NCI-H82 treated with DMSO at 0.1 percent for 48 hours (cell line): ENCODE measurements around the gene TEPSIN.
A peak's percentile ranks its signal among the peaks of the same experiment; 100 is the strongest.

Experiments used
- DNase-seq: peaks from one replicate; lab custom pipeline; 2025; ENCODE audit not compliant: unreplicated experiment; lab: John Stamatoyannopoulos, UW

TEPSIN gene

DNA sequence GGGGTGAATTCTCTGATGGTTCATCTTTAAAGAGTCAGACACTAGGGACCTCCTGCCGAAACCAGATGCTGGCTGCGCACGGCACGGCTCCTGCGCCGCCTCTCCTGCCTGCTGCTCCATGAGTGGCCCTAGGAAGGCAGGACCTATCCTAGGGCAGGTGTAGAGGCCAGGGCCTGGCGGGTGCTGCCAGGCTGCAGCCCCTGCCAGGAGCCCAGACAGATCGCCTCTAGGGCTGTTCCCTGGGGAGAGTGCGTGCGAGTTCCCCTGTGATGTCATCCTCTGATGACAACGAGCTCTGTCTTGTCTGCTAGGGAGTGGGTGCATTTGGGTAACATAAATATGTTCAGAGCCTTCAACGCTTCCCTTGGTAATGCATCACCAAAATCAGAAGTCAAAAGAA lies 32.4 kb upstream of the TEPSIN start:
- DNase-seq = no peak

DNA sequence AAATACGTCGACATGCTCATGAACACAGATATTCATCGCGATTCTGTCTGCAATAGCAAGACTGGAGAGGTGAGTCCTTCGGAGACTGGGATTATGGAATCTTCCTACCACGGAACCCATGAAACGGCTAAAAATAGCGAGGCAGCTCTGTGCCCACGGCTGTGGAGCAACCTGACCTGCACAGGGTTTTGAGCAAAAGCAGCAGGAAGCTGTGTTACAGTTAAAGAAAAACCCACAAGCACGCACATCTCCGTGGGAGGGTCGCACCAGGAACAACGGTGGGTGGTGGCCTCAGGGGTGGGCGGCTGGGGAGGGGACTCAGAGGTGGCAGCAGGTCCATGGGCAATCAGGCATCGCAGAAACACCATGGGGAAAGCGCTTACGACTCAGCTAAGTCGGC lies 31.4 kb upstream of the TEPSIN start:
- no peak for DNase-seq

DNA sequence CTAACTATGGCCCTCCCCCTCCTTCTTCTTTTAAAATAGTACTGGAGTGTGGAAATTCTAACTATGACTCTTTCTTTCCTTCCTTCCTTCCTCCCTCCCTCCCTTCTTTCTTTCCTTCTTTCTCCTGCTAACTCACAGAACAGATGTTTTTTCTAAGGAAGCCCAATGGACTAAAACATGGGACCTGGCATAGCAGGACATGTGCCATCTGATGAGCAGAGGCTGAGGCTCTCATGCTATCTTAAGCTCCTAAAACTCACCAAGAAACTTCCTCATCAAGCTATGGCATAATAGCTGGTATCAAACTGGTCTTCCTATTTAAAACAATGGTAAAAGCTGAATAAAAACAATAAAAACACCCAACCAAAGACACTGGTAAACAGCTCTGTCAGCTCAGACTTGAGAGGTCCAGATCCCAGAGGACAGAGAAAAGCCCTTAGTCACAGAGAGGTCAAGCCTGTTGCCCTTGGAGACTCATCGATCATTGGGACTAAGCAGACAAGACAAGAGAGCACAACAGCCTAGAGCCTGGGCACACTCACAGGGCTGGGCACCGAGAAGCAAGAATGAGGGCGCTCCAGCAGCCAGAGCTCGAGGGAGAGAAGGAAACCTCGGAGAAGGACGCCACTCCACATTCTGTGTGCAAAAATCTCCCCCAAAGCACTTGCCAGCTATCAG lies 28.7 kb upstream of the TEPSIN start:
- DNase-seq = no peak

DNA sequence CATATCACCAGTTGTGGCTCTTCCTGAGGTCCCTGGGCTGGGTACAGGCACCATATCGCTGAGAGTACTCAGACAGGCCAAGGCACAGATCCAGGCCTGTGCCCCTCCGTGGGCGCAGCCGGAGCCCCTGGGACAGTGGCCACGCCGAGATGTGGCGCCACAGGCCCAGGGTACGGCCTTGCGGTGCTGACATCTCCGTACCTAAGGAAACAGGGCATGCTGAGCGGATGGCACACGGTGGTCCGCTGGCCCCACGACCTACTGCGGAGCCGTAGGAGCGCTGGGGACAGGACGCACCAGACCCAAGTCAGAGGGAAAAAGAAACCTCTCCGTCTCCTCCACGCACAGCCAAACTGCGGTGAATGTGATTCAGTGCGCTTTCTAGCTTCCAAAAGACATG lies 26.7 kb upstream of the TEPSIN start:
- no peak for DNase-seq

DNA sequence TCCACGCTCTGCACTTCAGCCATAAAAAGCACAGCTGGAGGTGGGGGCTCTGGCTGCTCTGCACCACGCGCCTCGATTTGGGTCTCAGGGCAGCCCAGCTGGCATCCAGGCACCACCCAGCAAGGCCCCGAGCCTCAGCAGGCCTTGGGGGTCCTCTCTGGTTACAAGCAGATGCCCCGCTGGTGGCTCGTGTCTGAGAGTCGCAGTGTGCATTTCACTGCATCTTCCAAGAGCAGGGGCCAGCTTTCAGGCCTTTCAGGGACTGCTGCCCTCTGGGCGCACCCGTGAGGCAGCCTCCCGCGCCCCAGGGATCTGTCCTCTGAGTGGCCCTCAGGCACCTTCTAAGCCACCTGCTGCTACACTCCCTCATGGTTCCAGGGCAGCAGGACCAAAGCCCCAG lies 25.8 kb upstream of the TEPSIN start:
- DNase-seq = no peak

DNA sequence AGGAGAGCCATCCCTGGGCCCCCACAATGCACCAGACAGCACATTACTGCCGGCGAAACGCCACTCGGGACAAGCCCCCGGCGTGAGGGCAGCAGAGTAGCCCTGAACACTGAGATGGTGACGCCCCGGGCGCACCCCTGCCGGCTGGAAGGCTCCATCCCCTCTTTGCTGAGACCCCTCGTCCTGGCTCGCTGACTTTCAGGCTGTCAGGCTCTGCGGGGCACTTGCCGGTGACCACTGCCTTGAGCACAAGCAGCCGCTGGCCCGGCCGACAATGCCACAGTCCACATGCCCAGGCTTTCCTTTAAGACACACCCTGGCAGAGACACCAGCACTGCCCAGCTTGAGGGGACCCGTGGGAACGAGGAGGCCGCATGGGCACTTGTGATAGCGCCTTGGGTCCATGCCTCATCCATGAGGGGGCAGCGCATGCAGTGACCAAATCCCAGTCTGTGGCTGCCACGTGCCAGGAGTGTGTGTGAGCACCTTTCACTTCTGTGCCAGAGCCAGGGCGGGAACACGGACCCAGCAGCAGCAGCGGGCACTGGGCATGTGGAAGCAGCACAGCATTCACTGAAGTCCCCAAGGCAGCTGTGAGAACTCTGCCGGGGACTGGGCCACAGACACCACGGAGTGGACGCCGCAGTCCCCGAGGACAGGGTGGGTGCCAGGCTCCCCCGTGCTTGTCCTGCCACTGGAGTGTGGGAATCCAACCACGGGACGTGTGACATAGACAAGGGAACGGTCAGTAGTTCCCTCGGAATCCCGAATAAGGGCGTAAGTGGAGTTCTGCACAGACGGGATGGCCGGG lies 24.7 kb upstream of the TEPSIN start:
- DNase-seq = no peak

DNA sequence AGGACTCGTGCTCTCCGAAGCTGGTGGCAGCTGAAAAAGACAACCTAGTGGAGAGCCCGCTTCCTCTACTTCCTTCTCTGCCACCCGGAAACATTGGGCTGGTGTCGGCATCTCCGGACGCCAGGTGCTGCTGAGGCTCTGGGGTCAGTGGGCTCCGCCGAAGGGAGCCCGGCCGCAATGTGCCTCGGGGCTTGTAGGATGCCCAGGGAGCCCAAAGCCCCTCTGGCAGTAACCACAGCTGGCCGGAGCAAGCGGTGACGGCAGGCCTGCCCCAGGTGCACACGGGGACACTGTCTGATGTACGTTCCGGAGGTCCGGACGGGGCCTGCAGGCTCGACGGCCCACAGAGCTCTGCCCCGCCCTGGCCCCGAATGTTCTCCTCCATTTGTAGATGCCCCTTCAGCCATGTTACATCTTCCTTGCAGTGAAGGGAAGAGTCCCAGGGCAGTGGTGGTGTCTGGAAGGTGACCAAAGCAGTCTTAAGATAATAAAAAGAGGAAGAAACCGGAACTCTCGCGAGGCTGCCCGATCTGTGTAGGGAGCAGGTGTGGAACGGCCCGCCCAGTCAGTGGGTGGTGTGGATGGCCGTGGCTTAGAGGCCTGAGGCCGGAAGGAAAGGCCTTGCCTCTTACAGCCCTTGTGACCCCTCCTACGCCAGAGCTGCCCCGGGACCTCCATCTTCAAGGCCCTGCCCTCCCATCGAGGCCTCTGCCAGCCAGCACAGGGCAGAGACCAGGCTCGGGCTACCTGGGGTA lies 22.9 kb upstream of the TEPSIN start:
- no peak for DNase-seq

DNA sequence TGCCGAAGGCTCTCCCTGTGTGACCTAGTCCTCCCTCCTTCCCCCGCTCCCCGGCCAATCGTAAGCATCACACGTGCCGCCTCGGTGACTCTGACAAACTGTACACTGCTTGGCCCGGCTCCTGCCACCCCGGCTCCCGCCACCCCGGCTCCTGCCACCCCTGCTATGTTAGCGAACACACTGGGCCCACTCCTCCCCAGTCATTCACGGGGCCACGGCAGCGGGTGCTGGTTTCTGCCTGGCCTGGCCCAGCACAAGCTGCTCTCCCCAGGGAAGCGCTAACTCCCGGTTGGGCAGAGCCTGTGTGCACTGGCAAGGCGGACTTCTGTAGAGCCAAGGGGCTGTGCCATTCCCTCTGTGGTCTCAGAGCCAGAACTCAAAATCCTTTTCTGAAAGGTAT lies 22.2 kb upstream of the TEPSIN start:
- no peak for DNase-seq

DNA sequence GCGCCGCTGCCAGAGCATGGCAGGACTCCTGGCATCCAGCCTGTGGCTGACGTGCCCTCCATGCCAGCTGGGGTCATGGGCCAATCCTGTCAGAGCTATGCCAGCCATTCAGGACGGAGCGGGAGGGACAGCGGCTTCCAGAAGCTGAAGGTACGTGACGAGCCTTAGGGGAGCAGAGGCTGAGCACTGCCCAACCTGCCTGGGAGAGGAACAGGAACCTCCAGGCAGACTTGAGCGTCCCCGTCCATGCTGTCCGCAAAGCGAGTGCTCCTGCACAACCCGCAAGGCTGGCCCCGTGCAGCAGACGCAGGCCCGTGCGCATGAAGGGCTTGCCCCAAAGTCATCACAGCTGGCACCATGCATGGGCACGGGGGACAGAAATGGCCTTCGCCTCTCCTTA lies 21.8 kb upstream of the TEPSIN start:
- DNase-seq = no peak

DNA sequence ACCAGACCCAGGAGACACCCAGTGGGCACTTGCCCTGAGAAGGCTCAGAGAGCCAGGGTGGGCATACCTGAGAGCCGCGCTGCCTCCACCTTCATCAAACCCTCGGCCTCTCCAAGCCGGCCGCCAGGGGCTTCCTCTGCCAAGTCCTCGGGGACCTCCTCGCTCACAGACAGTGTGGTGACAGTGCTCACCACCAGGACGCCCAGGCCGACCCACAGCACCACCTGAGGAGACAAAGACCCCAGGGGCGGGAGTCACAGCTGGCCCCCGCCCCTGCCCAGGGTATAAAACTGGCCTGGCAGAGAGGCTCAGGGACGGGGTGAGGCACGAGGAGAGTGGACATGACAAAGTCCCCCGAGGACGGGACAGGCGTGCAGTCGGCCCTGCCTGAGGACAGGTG lies 21.3 kb upstream of the TEPSIN start:
- no peak for DNase-seq

DNA sequence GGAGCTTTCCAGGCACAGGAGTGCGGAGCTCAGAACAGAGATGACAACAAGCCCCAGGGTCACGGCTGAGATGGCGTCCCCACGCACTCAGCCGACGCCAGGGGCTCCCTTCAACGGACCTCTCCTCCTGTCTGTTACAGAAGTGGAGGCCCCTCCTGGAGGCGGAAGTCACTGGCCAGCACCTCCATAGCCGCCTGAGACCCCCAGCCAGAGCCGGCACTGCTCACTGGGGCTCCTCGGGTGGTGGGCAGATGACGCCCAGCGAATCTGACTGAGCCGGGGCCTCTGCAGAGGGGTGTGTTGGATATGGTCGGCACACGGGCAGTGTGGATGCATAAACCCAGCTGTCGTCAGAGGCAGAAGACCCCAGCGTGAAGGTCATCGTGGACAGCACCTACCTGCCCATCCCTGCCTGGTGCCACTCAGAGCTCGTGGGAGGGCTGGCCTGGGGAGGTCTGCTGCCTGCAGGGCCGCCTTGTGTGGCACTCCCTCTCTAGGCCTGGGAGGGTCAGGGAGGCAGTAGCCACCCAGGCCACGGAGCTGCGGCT lies 20.3 kb upstream of the TEPSIN start:
- no peak for DNase-seq

DNA sequence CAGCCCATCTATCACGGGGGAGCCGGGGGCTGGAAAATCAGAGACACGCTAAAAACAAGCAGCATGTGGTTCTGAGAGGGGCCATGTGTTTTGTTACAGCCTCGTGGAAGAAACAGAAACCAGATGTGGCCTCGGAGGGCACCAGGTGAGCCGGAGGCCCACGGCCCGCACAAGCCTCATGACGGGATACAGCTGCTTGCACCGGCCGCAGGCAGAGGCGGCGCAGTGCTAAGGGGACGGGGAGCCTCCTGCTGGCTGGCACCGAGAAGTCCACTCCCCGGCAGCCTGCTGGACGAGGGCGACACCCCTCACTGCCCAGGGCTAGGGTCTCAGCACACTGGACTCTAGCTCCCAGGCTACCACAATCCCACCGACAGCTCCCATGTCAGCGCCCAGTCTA lies 19.4 kb upstream of the TEPSIN start:
- DNase-seq = no peak

DNA sequence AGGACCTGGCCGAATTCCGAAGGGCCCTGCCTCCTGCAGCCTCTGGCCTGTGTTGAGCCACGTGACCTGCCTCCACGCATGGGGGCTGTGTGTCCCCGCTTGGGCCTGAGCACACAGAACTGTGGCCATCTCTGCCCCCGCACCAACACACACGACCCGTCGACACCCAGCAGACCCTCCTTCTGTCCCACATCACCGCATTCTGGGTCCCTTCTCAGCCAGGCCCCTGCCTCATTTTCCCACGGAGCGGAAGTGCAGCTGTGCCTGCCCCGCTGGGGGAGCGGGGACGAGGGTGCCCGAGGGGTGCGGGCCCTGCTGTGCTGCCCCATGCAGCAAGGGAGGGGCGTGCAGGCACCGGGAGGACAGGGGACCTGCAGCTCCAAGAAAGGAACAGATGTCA lies 18.7 kb upstream of the TEPSIN start:
- no peak for DNase-seq

DNA sequence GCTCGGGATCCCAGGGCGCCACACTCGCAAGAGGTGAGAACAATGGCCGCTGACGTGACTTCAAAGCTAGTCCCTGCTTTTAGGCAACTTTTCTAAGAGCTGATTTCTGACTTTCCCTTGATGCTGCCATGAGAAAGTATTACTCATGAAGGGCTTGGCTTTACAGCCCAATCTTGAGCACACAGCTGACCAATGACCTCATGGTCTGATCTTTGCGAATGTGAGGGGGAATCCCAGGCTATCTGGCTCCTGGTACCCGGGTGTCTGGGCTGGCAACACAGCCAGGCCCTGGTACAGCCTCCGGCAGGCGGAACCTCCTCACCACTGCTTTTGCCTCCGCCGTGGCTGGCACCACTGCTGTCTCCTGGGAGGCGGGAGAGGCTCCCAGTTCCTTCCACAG lies 17.8 kb upstream of the TEPSIN start:
- no peak for DNase-seq

DNA sequence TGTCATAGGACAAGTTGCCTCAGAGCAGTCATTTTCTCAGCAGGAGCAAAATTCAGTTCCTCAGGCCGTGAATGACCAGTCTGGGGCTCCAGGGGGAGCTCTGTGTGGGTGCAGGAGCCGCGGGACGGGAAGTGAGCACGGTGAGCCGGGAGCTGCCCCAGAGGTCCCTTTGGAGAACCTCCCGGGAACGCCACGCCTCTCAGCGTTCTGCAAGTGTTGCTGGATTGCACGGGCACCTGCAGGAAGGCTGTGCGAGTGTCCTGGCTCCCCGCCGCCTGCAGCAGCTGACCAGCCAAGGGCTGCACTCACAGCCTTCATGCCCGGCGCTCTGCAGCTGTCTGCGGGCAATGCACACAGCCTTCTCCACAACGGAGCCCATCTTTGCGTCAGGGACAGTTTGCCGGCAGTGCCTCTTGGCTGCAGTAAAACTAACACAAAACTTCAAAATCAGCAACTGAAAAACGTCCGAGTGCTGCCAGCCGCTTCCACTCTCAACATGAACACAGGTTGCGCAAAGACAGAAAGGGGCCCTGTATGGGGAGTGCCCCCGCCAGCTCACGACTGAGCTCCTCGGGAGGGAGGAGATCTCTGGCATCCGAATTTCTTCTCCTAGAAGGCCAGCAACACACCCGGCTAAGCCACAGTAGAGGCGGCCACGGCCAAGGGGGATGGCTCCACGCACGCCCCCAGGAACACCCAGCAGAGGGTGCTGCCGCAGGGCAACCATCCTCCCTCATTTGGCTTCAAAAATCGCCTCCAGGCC lies 16.3 kb upstream of the TEPSIN start:
- peak; percentile 11 for DNase-seq

DNA sequence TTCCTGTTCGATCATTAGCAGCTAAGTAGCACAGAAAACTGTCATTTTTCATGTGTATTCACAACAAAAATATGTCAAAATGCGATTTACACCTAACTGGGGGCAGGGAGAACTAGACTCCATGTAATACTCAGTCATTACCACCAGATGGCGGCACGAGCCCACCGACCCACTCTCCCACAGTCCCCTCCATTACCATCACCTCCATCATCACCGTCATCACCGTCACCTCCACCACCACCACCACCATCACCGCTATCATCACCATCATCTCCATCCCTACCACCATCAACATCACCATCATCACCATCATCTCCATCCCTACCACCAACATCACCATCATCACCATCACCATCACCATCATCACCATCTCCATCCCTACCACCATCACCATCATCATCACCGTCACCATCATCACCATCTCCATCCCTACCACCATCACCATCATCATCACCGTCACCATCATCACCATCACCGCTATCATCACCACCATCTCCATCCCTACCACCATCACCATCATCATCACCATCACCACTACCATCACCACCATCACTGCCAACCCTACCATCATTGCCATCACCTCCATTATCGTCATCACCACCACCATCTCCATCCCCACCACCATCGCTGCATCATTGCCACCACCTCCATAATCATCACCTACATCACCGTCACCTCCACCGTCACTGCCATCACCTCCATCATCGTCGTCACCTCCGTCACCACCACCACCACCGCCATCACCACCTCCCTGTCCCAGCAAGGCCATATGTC lies 14.7 kb upstream of the TEPSIN start:
- DNase-seq = peak; percentile 28

DNA sequence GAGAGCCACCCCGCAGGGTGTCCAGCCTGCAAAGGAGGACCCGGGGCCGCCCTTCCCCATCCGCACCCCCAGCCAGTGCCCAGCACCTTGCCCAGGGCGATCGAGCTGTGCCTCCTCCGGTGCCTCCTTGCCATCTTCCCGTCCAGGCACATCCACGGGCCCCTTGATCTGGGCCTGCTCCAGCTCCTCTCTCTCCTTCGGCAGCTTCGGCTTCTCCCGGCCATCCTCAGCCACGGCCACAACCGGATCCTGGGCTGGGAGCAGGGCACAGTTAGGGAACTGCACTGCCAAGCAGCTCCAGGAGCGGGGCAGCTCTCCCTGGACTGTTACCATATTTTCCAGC lies 14.1 kb upstream of the TEPSIN start:
- DNase-seq = no peak

DNA sequence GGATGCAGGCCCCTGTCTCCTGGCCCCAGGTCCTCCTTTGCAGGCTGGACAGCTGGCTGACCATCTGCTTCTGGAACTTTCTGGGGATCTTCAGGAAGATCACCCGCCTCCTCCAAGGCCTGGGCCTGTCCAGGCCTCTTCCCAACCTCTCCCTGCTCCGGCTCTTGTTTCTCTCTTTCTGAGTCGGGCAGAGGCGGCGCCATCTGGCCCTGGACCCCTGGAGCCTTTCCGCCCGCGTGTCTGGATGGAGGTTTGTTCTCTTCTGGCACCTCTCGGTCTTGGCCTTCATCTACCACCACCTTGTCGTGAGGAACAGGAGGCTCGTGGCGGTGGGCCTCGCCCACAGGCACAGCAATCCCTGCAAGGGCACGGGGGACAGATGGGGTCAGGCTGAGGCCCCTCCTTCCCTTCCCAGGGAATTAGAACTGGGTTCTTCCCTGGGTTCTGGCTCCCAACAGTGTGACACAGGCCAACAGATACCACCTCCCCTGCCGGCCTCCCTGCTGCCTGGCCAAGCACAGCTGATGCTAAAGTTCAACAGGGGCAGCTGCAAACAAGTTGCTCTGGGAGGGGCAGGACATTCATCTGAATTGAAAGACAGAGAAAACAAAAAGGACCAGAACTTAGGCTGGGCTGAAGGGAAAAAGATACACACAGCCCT lies 13.6 kb upstream of the TEPSIN start:
- no peak for DNase-seq

DNA sequence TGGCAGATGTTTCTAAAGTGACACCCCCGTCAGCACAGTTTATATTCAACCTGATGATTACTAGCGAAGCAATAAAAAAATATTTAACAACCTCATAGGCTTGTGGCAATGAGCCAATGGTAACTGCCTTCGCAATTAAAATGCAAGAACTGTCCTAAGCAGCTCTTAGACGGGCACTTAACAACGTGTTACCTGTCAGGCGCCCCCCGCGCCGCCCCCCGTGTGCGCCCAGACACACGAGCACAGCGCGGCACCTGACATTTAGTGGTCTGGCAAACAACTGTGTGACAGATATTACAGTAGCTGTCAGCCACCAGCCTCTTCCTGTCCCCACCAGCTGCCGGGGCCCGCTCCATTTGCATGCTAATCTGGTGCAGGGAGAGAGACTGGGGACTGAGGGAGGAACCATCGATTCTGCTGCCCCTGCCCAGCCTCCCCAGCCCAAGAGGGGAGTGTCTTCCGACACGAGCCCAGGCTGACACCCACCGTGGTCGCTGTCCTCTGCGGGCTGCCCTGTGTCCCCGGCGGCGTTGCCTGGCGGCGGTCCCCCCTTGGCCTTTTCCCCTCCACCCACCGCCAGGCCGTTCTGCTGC lies 12.9 kb upstream of the TEPSIN start:
- DNase-seq = peak; percentile 58
